Measurements from ENCODE around the gene LCA5L. TPM values are rescaled to one million over a fixed set of nuclear protein-coding genes. Genes with fewer than 3 reads are reported as not detected.
A peak's percentile ranks its signal among the peaks of the same experiment; 100 is the strongest.

The LCA5L gene
- total and polyA plus RNA-seq, 2 donors (not counting 1 experiment from before 2014, with no cell fraction given), result 0.62 TPM; not detected in 1

DNA sequence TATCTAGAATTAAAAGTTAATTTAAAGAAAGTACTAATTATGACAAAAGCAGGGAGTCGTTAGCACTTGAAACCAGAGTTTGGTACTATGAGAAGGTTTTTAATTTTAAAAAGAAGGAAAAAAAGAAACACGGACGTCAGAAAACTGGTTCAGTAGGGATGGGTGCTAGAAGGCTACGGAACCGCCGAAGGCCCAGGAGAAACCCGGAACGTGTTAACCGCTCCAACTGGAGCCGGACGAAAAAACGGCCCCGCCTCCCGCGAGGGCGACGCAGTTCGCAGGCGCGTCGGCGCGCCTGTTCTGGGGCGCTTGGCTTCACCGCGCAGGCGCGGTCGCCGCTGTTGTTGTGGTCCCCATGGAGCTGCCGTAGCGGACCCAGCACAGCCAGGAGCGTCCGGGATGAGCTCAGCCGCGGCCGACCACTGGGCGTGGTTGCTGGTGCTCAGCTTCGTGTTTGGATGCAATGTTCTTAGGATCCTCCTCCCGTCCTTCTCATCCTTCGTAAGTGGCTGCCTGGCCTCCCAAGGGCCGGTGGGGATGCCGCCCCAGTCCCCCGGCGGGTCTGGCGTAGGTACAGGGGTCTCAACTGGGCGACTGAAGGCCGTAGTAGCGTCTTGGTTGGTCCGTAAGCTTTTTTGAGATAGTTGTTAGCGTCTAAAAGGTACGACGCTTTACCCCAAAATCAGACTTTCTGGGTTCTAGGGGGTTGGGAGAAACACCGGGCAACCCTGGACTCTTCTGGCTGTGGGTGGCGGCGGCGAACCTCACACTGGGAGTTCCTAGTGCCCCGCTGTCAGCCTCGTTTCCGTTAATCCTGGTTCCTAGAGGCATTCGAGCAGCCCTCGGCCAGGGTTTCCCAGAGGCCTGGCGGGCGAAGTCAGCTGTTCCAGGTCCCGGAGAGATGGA, 65.3 kb downstream of the LCA5L start:
- H3K9me3 ChIP-seq (ENCODE audit: control extremely low read depth in 1 of 3, control insufficient read depth in 2 of 3, insufficient read depth in 1 of 3, low read length in 2 of 3), result no peaks in the 10 kb centered on the region
- H3K9ac ChIP-seq (ENCODE audit: low read length), result peak overlapping the region; percentile 93
- Mint-ChIP-seq H3K4me1 (peaks cover 19% of the 10 kb centered on the region), H3K27me3 (no peaks in the 10 kb centered on the region), H3K4me3 (peak overlapping the region; percentile 93), H3K9me3 (ENCODE audit: insufficient read depth) (no peaks in the 10 kb centered on the region), H3K27ac (peak overlapping the region; percentile 90)
- H2AFZ ChIP-seq (ENCODE audit: insufficient read depth, low read depth, low read length, poor library complexity, severe bottlenecking), result peak overlapping the region; percentile 97
- H4K20me1 ChIP-seq (ENCODE audit: control insufficient read depth, insufficient read depth, low read length, poor library complexity, severe bottlenecking), result no peaks in the 10 kb centered on the region
- peak overlapping the region; percentile 98 for H3K4me2 ChIP-seq (replicated peaks; ENCODE audit: low read depth, low read length, poor library complexity, severe bottlenecking)
- ATAC-seq (ENCODE audit: low read depth) (peak; percentile 98), DNase-seq (peak; percentile 90)
- TF ChIP-seq EZH2 (IDR thresholded peaks at IDR 0.05; ENCODE audit: borderline replicate concordance, insufficient read depth, low read depth, low read length, poor library complexity, severe bottlenecking), result no peak
- ChIA-PET CTCF (interaction anchor here (1.0 kb wide), 1 partner anchor 9 kb away, joined by 6 read pairs; no protein-coding TSS in a partner anchor), POLR2A (interaction anchor here (0.9 to 1.0 kb wide), 3 partner anchors 31 to 197 kb away, joined by 4 to 7 read pairs (median 6); partner anchors contain the start of genes BRWD1, HMGN1 and PSMG1)
- H3K4me3 ChIP-seq (ENCODE audit: control extremely low read depth in 1 of 5, extremely low read depth in 1 of 5, insufficient read depth in 1 of 5, low read depth in 2 of 5, low read length in 4 of 5), result peak overlapping the region; percentile 73 to 97 (median 92)
- H3K4me1 ChIP-seq (ENCODE audit: control insufficient read depth in 2 of 2, insufficient read depth in 2 of 2, low read length in 2 of 2), result peaks cover 10 to 16% of the 10 kb centered on the region in 2 donors
- peaks cover 15% of the 10 kb centered on the region for H3K79me2 ChIP-seq (ENCODE audit: control insufficient read depth, insufficient read depth, low read length)
- intact Hi-C loops (cut with micrococcal nuclease), result loop anchor here (1.0 to 2.0 kb wide), 4 partner anchors 8 to 197 kb away; partner anchors contain the start of genes HMGN1 and PSMG1
- H3K27me3 ChIP-seq (replicated peaks in 1 of 4; ENCODE audit: control extremely low read depth in 1 of 4, control insufficient read depth in 3 of 4, insufficient read depth in 4 of 4, low read length in 3 of 4), result peaks cover 0 to 6% (median 0%) of the 10 kb centered on the region in 4 experiments
- WGBS (ENCODE audit: insufficient coverage), result under 1% methylated on average over 65 of the region's 65 CpGs
- peak overlapping the region; percentile 61 to 81 for H3K27ac ChIP-seq (ENCODE audit: low read length in 2 of 2)
- H3K36me3 ChIP-seq (replicated peaks in 1 of 2; ENCODE audit: control extremely low read depth in 1 of 2, control insufficient read depth in 1 of 2, extremely low read depth in 1 of 2, insufficient read depth in 2 of 2, low read length in 1 of 2), result no peaks in the 10 kb centered on the region

DNA sequence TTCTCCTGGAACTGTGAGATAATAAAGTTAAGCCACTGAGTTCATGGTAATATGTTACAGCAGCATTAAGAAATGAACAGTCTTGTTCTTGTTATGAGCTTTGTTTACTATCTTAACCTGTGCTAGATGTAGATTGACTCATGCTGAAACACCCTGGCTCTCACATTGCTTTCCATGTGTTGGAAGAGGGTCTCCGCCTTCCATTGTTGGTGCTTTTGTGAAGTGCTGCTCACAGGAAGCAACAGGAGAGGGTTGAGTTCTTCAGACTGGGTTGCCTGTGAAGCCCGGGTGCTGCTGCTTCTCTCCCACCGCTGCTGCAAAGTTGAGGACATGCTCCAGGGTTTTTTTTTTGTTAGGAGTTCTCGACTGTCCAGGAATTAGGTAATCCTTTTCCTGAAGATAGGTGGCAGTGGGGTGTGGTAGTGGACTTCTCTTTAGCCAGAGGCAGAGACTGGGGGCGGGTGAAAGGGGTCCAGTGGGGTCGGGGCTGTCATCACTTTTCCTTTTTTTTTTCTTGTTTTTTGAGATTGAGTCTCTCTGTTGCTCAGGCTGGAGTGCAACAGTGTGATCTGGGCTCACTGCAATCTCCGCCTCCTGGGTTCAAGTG, 68.0 kb downstream of the LCA5L start:
- H3K9me3 ChIP-seq (ENCODE audit: control extremely low read depth in 1 of 3, control insufficient read depth in 2 of 3, insufficient read depth in 1 of 3, low read length in 2 of 3), result no peaks in the 10 kb centered on the region
- CTCF ChIA-PET, result interaction anchor here (1.1 kb wide), 1 partner anchor 15 kb away, joined by 4 read pairs; no protein-coding TSS in a partner anchor
- H4K20me1 ChIP-seq (ENCODE audit: control insufficient read depth, insufficient read depth, low read length, poor library complexity, severe bottlenecking), result no peaks in the 10 kb centered on the region
- H3K79me2 ChIP-seq (ENCODE audit: control insufficient read depth, insufficient read depth, low read length), result peaks cover 12% of the 10 kb centered on the region
- no peak for ATAC-seq (ENCODE audit: low read depth)
- no peak overlapping the region for H3K27ac ChIP-seq (ENCODE audit: low read length in 2 of 2)
- WGBS (ENCODE audit: insufficient coverage), result 78% methylated on average over 6 of the region's 7 CpGs
- H3K9me3 Mint-ChIP-seq (ENCODE audit: insufficient read depth), result no peaks in the 10 kb centered on the region
- no peak for DNase-seq
- peaks cover 19% of the 10 kb centered on the region for H3K4me1 Mint-ChIP-seq
- H3K4me3 Mint-ChIP-seq, result no peak overlapping the region
- no peaks in the 10 kb centered on the region for H3K36me3 ChIP-seq (replicated peaks in 1 of 2; ENCODE audit: control extremely low read depth in 1 of 2, control insufficient read depth in 1 of 2, extremely low read depth in 1 of 2, insufficient read depth in 2 of 2, low read length in 1 of 2)
- H3K4me2 ChIP-seq (replicated peaks; ENCODE audit: low read depth, low read length, poor library complexity, severe bottlenecking), result no peak overlapping the region
- intact Hi-C loops (cut with micrococcal nuclease), result no loop called here
- POLR2A ChIA-PET, result no interaction called here
- H3K4me1 ChIP-seq (ENCODE audit: control insufficient read depth in 2 of 2, insufficient read depth in 2 of 2, low read length in 2 of 2), result peaks cover 10 to 26% of the 10 kb centered on the region in 2 donors
- no peak overlapping the region for H3K9ac ChIP-seq (ENCODE audit: low read length)
- H3K27me3 ChIP-seq (replicated peaks in 1 of 4; ENCODE audit: control extremely low read depth in 1 of 4, control insufficient read depth in 3 of 4, insufficient read depth in 4 of 4, low read length in 3 of 4), result peaks cover 0 to 6% (median 0%) of the 10 kb centered on the region in 4 experiments
- H3K27me3 Mint-ChIP-seq, result no peaks in the 10 kb centered on the region
- no peak overlapping the region for H3K4me3 ChIP-seq (ENCODE audit: control extremely low read depth in 1 of 5, extremely low read depth in 1 of 5, insufficient read depth in 1 of 5, low read depth in 2 of 5, low read length in 4 of 5)
- no peak overlapping the region for H2AFZ ChIP-seq (ENCODE audit: insufficient read depth, low read depth, low read length, poor library complexity, severe bottlenecking)
- H3K27ac Mint-ChIP-seq, result no peak overlapping the region
- TF ChIP-seq EZH2 (IDR thresholded peaks at IDR 0.05; ENCODE audit: borderline replicate concordance, insufficient read depth, low read depth, low read length, poor library complexity, severe bottlenecking), result no peak
- TF ChIP-seq, protein P1, sequence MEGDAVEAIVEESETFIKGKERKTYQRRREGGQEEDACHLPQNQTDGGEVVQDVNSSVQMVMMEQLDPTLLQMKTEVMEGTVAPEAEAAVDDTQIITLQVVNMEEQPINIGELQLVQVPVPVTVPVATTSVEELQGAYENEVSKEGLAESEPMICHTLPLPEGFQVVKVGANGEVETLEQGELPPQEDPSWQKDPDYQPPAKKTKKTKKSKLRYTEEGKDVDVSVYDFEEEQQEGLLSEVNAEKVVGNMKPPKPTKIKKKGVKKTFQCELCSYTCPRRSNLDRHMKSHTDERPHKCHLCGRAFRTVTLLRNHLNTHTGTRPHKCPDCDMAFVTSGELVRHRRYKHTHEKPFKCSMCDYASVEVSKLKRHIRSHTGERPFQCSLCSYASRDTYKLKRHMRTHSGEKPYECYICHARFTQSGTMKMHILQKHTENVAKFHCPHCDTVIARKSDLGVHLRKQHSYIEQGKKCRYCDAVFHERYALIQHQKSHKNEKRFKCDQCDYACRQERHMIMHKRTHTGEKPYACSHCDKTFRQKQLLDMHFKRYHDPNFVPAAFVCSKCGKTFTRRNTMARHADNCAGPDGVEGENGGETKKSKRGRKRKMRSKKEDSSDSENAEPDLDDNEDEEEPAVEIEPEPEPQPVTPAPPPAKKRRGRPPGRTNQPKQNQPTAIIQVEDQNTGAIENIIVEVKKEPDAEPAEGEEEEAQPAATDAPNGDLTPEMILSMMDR (IDR thresholded peaks at IDR 0.05), result no peak

All from B cell (primary cell).